Smooth muscle cell (in vitro differentiated cells): ENCODE measurements around the gene SLC4A5. TPM values are rescaled to one million over a fixed set of nuclear protein-coding genes. Genes with fewer than 3 reads are reported as not detected.

Source experiments
- DNase-seq: peaks from one replicate; lab custom pipeline; 2025; ENCODE audit not compliant: unreplicated experiment; lab: John Stamatoyannopoulos, UW
- H2AFZ ChIP-seq: fragments of 200-600 bp; sonication (generic); 2 replicates; pipeline ENCODE4 v1.6.0; 2016; ENCODE audit warnings: antibody characterized with exemption, low read depth, mild to moderate bottlenecking
- H3F3A ChIP-seq: fragments of 200-600 bp; sonication (generic); 2 replicates; pipeline ENCODE4 v1.6.0; 2017; ENCODE audit warnings: antibody characterized with exemption, low read depth
- H3K27ac ChIP-seq: fragments of 200-600 bp; sonication (generic); 2 replicates; pipeline ENCODE4 v1.5.1; 2016; ENCODE audit warnings: low read depth, mild to moderate bottlenecking
- H3K27me3 ChIP-seq: fragments of 200-600 bp; sonication (generic); 2 replicates; pipeline ENCODE4 v1.6.1; 2016; ENCODE audit warnings: low read depth, mild to moderate bottlenecking
- H3K36me3 ChIP-seq: fragments of 200-600 bp; sonication (generic); 2 replicates; pipeline ENCODE4 v1.5.1; 2016; ENCODE audit warnings: low read depth
- H3K4me1 ChIP-seq: fragments of 200-600 bp; sonication (generic); 2 replicates; pipeline ENCODE4 v1.5.1; 2016; ENCODE audit warnings: low read depth
- H3K4me2 ChIP-seq: fragments of 200-600 bp; sonication (generic); 2 replicates; pipeline ENCODE4 v1.6.0; 2016; ENCODE audit warnings: mild to moderate bottlenecking
- H3K4me3 ChIP-seq: fragments of 200-600 bp; sonication (generic); 2 replicates; pipeline ENCODE4 v1.5.1; 2016; ENCODE audit warnings: mild to moderate bottlenecking
- H3K79me2 ChIP-seq: fragments of 200-600 bp; sonication (generic); 2 replicates; pipeline ENCODE4 v1.6.0; 2016; ENCODE audit warnings: low read depth, mild to moderate bottlenecking
- H3K9ac ChIP-seq: fragments of 200-600 bp; sonication (generic); 2 replicates; pipeline ENCODE4 v1.6.0; 2016; ENCODE audit warnings: low read depth
- H3K9me3 ChIP-seq: fragments of 200-600 bp; sonication (generic); replicated peaks from 2 replicates; pipeline ENCODE4 v1.5.1; 2016; ENCODE audit warnings: low read depth
- H4K20me1 ChIP-seq: fragments of 200-600 bp; sonication (generic); 2 replicates; pipeline ENCODE4 v1.6.0; 2016; ENCODE audit warnings: low read depth
- WGBS: methylation state at CpG from one replicate; pipeline ENCODE4 v1.1.7; 2016; ENCODE audit warnings: low lambda C conversion rate; 5-methylcytosine and 5-hydroxymethylcytosine counted together
- polyA plus RNA-seq: library from polyadenylated mRNA; unstranded; fragments of >200 nt; fragmentation: Nextera tagmentation; extraction: Ambion mirVana; gene quantifications from 2 replicates; pipeline ENCODE4 v1.2.1, GENCODE V29; 2016
- total RNA-seq: library from RNA; depleted of rRNA; stranded (reverse); fragments of >200 nt; gene quantifications from 2 replicates; pipeline ENCODE4 v1.2.3, GENCODE V29; 2014
- TF ChIP-seq, protein P1 (sequence below): fragments of 200-600 bp; sonication (generic); IDR thresholded peaks from 2 replicates; pipeline ENCODE4 v1.5.1; 2017; ENCODE audit warnings: borderline replicate concordance, mild to moderate bottlenecking, antibody characterized with exemption; ENCODE audit not compliant: insufficient read depth, poor library complexity, severe bottlenecking

Gene SLC4A5
- total and polyA plus RNA-seq, 2 experiments from 2014 or later: 0.46 to 0.99 TPM

DNA sequence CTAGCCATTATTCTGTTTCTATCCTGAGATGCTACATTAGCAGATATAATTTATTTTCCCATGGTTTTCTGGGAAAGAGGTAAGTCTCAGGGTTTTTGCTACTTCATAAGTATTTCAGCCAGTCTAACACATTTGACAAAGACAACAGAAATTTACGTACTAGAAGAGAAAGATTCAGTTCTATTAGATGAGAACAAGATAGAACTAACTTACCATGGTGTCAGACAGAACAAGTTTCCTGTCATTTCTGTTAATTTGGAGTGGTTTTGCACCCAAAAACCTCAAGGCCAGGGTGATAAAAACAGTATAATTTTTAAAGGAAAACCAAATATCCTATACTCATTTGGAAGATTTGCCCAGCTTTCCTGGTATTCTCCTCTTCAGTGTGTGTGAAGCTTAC, 15.6 kb downstream of the SLC4A5 start:
- no peaks in the 10 kb centered on the region for H3F3A ChIP-seq
- no peak overlapping the region for H2AFZ ChIP-seq
- 90% methylated on average over 1 of the region's 1 CpG for WGBS
- no peaks in the 10 kb centered on the region for H3K27me3 ChIP-seq
- H3K27ac ChIP-seq: no peak overlapping the region
- no peaks in the 10 kb centered on the region for H3K36me3 ChIP-seq
- no peak overlapping the region for H3K9ac ChIP-seq
- no peaks in the 10 kb centered on the region for H3K79me2 ChIP-seq
- H3K4me2 ChIP-seq: no peak overlapping the region
- TF ChIP-seq, protein P1, sequence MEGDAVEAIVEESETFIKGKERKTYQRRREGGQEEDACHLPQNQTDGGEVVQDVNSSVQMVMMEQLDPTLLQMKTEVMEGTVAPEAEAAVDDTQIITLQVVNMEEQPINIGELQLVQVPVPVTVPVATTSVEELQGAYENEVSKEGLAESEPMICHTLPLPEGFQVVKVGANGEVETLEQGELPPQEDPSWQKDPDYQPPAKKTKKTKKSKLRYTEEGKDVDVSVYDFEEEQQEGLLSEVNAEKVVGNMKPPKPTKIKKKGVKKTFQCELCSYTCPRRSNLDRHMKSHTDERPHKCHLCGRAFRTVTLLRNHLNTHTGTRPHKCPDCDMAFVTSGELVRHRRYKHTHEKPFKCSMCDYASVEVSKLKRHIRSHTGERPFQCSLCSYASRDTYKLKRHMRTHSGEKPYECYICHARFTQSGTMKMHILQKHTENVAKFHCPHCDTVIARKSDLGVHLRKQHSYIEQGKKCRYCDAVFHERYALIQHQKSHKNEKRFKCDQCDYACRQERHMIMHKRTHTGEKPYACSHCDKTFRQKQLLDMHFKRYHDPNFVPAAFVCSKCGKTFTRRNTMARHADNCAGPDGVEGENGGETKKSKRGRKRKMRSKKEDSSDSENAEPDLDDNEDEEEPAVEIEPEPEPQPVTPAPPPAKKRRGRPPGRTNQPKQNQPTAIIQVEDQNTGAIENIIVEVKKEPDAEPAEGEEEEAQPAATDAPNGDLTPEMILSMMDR: no peak
- DNase-seq: no peak
- no peak overlapping the region for H3K4me3 ChIP-seq
- H3K9me3 ChIP-seq: no peaks in the 10 kb centered on the region
- H3K4me1 ChIP-seq: peaks cover 8% of the 10 kb centered on the region
- no peaks in the 10 kb centered on the region for H4K20me1 ChIP-seq

DNA sequence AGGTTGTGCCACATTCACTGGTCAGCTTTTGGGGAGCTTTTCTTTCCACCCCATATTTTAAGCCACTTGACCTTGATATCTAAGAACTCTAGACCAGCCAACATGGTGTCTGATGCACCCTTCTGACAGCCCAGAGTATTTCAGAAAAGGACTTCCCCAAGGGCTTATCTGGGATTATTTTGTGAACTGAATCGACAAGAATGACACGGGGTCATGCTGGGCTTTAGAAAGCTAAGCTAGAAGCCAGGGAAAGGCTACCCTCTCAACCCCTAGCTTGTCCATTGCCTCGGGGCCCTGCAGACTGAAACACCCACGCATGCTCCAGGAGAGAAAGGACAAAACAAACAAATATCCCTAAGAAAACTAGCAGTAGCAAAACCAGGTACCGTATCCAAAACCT, 16.0 kb downstream of the SLC4A5 start:
- H3K4me3 ChIP-seq: no peak overlapping the region
- peaks cover 8% of the 10 kb centered on the region for H3K4me1 ChIP-seq
- no peaks in the 10 kb centered on the region for H3K36me3 ChIP-seq
- no peaks in the 10 kb centered on the region for H3F3A ChIP-seq
- TF ChIP-seq, protein P1: no peak
- no peaks in the 10 kb centered on the region for H3K9me3 ChIP-seq
- no peaks in the 10 kb centered on the region for H3K79me2 ChIP-seq
- no peak for DNase-seq
- H4K20me1 ChIP-seq: no peaks in the 10 kb centered on the region
- no peak overlapping the region for H3K4me2 ChIP-seq
- no peak overlapping the region for H3K27ac ChIP-seq
- no peak overlapping the region for H3K9ac ChIP-seq
- WGBS: 63% methylated on average over 5 of the region's 5 CpGs
- no peak overlapping the region for H2AFZ ChIP-seq
- no peaks in the 10 kb centered on the region for H3K27me3 ChIP-seq

DNA sequence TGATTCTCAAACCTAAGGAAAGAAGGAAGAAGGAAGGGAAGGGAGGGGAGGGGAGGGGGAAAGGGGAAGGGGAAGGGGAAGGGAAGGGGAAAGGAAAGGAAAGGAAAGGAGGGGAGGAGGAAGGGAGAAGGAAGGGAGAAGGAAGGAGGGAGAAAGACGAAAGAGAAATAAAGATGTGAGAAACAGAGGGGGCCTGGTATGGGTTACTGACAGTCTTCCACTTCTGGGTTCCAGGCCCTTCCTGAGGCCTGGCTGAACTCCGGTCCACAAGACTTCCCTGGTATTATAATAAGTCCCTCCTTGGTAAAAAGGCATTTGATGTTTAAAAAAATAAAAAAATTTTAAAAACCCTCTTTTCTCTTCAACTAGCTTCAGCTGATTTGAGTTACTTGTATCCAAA, 17.4 kb downstream of the SLC4A5 start:
- H3K9ac ChIP-seq: no peak overlapping the region
- H3F3A ChIP-seq: no peaks in the 10 kb centered on the region
- H3K27me3 ChIP-seq: no peaks in the 10 kb centered on the region
- no peaks in the 10 kb centered on the region for H3K79me2 ChIP-seq
- WGBS: 94% methylated on average over 2 of the region's 2 CpGs
- no peaks in the 10 kb centered on the region for H4K20me1 ChIP-seq
- H3K36me3 ChIP-seq: peaks cover 3% of the 10 kb centered on the region
- no peak overlapping the region for H2AFZ ChIP-seq
- no peak overlapping the region for H3K4me3 ChIP-seq
- no peaks in the 10 kb centered on the region for H3K9me3 ChIP-seq
- peaks cover 8% of the 10 kb centered on the region for H3K4me1 ChIP-seq
- H3K27ac ChIP-seq: no peak overlapping the region
- H3K4me2 ChIP-seq: no peak overlapping the region
- no peak for DNase-seq
- TF ChIP-seq, protein P1: no peak

DNA sequence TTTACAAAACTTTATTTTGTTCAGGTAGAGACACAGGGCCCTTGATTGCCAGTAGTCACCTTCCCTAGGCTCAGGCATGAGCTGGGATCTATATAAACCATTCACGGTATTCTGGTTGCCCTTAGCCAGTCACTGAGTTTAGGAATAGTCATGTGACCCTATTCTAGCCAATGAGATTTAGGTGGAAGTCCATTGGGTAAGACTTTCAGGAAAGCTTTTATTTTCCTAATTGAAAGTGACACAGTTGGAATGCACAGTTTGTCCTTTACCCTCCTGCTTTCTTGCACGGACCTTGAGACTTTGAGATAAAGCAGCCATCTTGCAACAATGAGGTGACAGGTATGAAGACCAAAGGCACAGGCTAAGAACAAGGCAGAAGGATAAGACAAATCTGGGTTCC, 21.5 kb downstream of the SLC4A5 start:
- no peak for DNase-seq
- Histone ChIP-seq H3K79me2 (no peaks in the 10 kb centered on the region), H4K20me1 (no peaks in the 10 kb centered on the region), H3K4me2 (no peak overlapping the region), H3K4me3 (no peak overlapping the region), H3K27me3 (no peaks in the 10 kb centered on the region), H3K9ac (no peak overlapping the region), H3K36me3 (peaks cover 3% of the 10 kb centered on the region), H3F3A (no peaks in the 10 kb centered on the region), H3K4me1 (no peaks in the 10 kb centered on the region), H3K9me3 (no peaks in the 10 kb centered on the region), H2AFZ (no peak overlapping the region), H3K27ac (no peak overlapping the region)
- WGBS: 89% methylated on average over 2 of the region's 2 CpGs
- TF ChIP-seq, protein P1: no peak
